Measurements from ENCODE around the gene ZCCHC24. TPM values are rescaled to one million over a fixed set of nuclear protein-coding genes. Genes with fewer than 3 reads are reported as not detected.

ZCCHC24 gene
- total RNA-seq, result 1.9 and 2.7 TPM in 2 replicates

DNA sequence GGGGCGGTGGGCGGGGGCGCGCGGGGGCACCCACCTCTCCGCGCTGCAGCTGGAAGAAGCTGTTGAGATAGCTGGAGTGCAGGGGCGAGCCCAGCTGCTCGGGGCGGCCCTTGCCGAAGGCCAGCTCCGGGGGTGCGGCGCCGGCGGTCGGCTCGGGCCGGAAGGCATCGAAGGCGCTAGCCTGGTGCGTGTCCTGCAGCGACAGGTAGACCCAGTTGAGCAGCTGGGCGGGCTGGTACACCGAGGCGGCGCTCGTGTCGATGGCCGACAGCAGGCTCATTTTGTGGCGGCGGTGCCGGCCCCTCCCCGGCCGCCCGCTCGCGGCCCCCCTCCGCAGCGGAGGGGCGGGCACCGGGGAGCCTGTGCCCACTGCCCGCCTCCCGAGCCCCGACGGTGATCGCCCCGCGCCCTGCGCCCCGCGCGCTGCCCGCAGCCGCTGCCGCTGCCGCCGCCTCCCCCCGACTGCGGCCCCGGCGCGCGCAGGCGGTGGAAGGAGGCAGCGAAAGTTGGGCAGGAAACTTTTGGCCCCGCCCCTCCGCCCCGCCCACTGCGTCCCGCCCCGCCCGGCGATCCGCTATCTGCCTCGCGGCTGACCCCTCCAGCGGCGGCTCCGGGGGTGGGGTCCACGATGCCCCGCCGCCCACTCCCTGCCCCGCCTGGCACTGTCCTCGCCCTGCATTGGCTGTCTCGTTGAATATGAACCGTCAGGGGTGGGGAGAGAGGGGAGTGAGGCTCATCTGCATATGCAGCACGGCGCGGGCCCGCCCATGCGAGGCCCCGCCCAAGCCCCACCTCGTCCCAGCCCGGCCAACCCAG lies at the start of gene ZCCHC24:
Gene ZCCHC24 (minus strand): TSS at position 464 of the 816 bp plus-strand sequence. CDS start 184 bp downstream, at position 280.

DNA sequence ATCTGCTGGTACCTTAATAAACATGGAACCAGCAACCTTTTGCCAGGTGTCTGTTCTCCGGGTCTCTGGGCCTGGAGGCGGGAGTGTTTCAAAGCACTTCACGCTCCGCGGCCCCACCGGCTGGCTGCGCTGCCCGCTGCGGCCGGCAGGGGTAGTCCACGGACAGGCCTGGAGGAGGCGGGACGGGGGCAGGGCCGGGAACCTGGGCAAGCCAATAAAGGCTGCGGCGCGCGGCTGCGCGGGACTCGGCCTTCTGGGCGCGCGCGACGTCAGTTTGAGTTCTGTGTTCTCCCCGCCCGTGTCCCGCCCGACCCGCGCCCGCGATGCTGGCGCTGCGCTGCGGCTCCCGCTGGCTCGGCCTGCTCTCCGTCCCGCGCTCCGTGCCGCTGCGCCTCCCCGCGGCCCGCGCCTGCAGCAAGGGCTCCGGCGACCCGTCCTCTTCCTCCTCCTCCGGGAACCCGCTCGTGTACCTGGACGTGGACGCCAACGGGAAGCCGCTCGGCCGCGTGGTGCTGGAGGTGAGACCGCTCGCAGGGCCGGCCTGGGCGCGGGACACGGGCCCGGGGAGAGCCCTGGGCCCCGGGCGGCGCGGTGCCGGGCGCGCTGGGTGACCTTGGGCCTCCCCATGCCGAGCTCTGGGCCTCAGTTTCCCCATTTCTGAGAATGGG lies 98.1 kb downstream of the ZCCHC24 start, which contains the start of gene PPIF:
Gene PPIF (plus strand): TSS at position 244 of the 668 bp plus-strand sequence. CDS start 80 bp downstream, at position 324.

Other genes with a start within 250 kb of the ZCCHC24 start
- gene PPIF, start 98.2 kb downstream of the ZCCHC24 start, total RNA-seq, result 16.1 and 17.2 TPM in 2 replicates
- gene EIF5AL1, start 66.9 kb upstream of the ZCCHC24 start, total RNA-seq, result 0.30 and 0.65 TPM in 2 replicates
- gene SFTPA2, start 114.8 kb upstream of the ZCCHC24 start, total RNA-seq, result not detected in 2 replicates
- not detected in 2 replicates for gene SFTPA1, start 165.3 kb upstream of the ZCCHC24 start, total RNA-seq